Hypothalamus (tissue), 51 donors: ENCODE results near the gene DUSP9.
A peak's percentile ranks its signal among the peaks of the same experiment; 100 is the strongest.

ENCODE experiments used
- DNase-seq, 51 donors: peaks; one replicate each; lab custom pipeline; 2025; lab: John Stamatoyannopoulos, UW

DUSP9 gene

GRCh38 chrX:153635788-153636668, 11.0 kb upstream of the DUSP9 start:
- DNase-seq, result no peak

GRCh38 chrX:153636716-153637115, 10.3 kb upstream of the DUSP9 start:
- no peak for DNase-seq

GRCh38 chrX:153637121-153638040, 9.6 kb upstream of the DUSP9 start:
- DNase-seq, result no peak

GRCh38 chrX:153638041-153638371, 9.0 kb upstream of the DUSP9 start:
- no peak for DNase-seq

GRCh38 chrX:153638436-153639176, 8.4 kb upstream of the DUSP9 start:
- DNase-seq, result no peak

- DNase-seq, result no peak
These were observed 7.6 kb upstream of the DUSP9 start for GRCh38 chrX:153639177-153640044.

- no peak for DNase-seq
These were observed 6.8 kb upstream of the DUSP9 start for GRCh38 chrX:153640045-153640686.

- DNase-seq, result no peak
These were observed 6.0 kb upstream of the DUSP9 start for GRCh38 chrX:153640736-153641575.

- no peak for DNase-seq
These were observed 5.4 kb upstream of the DUSP9 start for GRCh38 chrX:153641627-153642026.

GRCh38 chrX:153642051-153642654, 4.8 kb upstream of the DUSP9 start:
- DNase-seq, result no peak

GRCh38 chrX:153642655-153643430, 4.2 kb upstream of the DUSP9 start:
- peak in 1 of 51 donors; percentile 7 for DNase-seq

GRCh38 chrX:153643431-153644351, 3.3 kb upstream of the DUSP9 start:
- peak in 9 of 51 donors; percentile 13 to 56 (median 35) for DNase-seq

GRCh38 chrX:153644356-153645125, 2.5 kb upstream of the DUSP9 start:
- no peak for DNase-seq

GRCh38 chrX:153645151-153645550, 1.9 kb upstream of the DUSP9 start:
- DNase-seq, result no peak

GRCh38 chrX:153645921-153646488, 998 bp upstream of the DUSP9 start:
- no peak for DNase-seq
